HCT116 (cell line): ENCODE data around the gene SVBP. TPM values are rescaled to one million over a fixed set of nuclear protein-coding genes. Genes with fewer than 3 reads are reported as not detected.

ENCODE experiments used
- ATAC-seq: fragments of 200-7000 bp; cut with Tn5 transposase; 2 replicates; pipeline ENCODE4 v1.9.1; 2020; ENCODE audit warnings: mild to moderate bottlenecking, moderate library complexity
- BruUV-seq: library from RNA; stranded (reverse); fragments of 400-500 nt; replicated peaks from 2 replicates; lab custom pipeline; 2021; lab: Mats Ljungman, UMichigan
- CTCF ChIA-PET: fragments of 300-600 bp; sonication (Branson Sonifier 250); formaldehyde crosslinking; loops from one replicate; lab custom pipeline; 2021; ENCODE audit warnings: antibody characterized with exemption; lab: Charles Lee
- POLR2A ChIA-PET: fragments of 300-600, 350-600 bp; sonication (Branson Sonifier 250); formaldehyde crosslinking; loops from one replicate; lab custom pipeline; 2021; ENCODE audit warnings: antibody characterized with exemption; lab: Charles Lee
- RAD21 ChIA-PET, 2 experiments: fragments of 300-600 bp; sonication (Branson Sonifier 250); formaldehyde crosslinking; loops; one replicate each; lab custom pipeline; 2023; ENCODE audit warnings: low total read pairs in 2 of 2; ENCODE audit not compliant: uncharacterized antibody in 2 of 2, unreplicated experiment in 2 of 2, low non-redundant PET in 1 of 2; lab: Charles Lee
- DNase-seq: peaks from one replicate; pipeline ENCODE4 v3.0.0-alpha.2; 2010; ENCODE audit warnings: low read depth, low spot score
- H2AFZ ChIP-seq: fragments of 200-600 bp; shearing (Covaris generic), sonication (generic); 2 replicates; pipeline ENCODE4 v1.6.1; 2017; ENCODE audit warnings: low read depth, mixed run types, mixed read lengths, antibody characterized with exemption, low read length; ENCODE audit not compliant: poor library complexity, severe bottlenecking
- H3K27ac ChIP-seq: 2 replicates; pipeline ENCODE4 v1.5.1; 2012; ENCODE audit warnings: low read depth, low read length
- H3K27me3 ChIP-seq: fragments of 200-600 bp; sonication (generic); 2 replicates; pipeline ENCODE4 v1.6.1; 2016; ENCODE audit warnings: mixed run types, low read length, mixed read lengths; ENCODE audit not compliant: insufficient read depth
- H3K36me3 ChIP-seq, 2 experiments: fragments of 200-500 bp in 1 of 2; fragments of 200-600 bp in 1 of 2; sonication (Bioruptor generic) in 1 of 2; sonication (generic) in 1 of 2; 2 replicates each; pipeline versions ENCODE4 v1.5.1 to v1.6.1; 2014 to 2016; ENCODE audit warnings: low read length in 2 of 2, inconsistent platforms in 1 of 2, mixed read lengths in 1 of 2, mixed run types in 1 of 2; ENCODE audit not compliant: insufficient read depth in 2 of 2, control insufficient read depth in 1 of 2
- H3K4me1 ChIP-seq, 2 experiments: fragments of 200-600 bp in 1 of 2; sonication (generic) in 1 of 2; 2 replicates each; pipeline versions ENCODE4 v1.5.1 to v1.6.1; 2012 to 2017; ENCODE audit warnings: low read length in 2 of 2, inconsistent platforms in 1 of 2, mild to moderate bottlenecking in 1 of 2, mixed read lengths in 1 of 2, mixed run types in 1 of 2, moderate library complexity in 1 of 2; ENCODE audit not compliant: insufficient read depth in 2 of 2, control insufficient read depth in 1 of 2
- H3K4me2 ChIP-seq: fragments of 200-600 bp; sonication (generic); 2 replicates; pipeline ENCODE4 v1.6.1; 2017; ENCODE audit warnings: mixed run types, low read length, mixed read lengths
- H3K4me3 ChIP-seq, 2 experiments: fragments of 200-600 bp in 1 of 2; sonication (generic) in 1 of 2; replicated peaks in 1 of 2; 2 replicates each; pipeline ENCODE4 v1.5.1; 2011 to 2016; ENCODE audit warnings: low read length in 2 of 2, control low read depth in 1 of 2, low read depth in 1 of 2, mild to moderate bottlenecking in 1 of 2, mixed read lengths in 1 of 2, mixed run types in 1 of 2
- H3K79me2 ChIP-seq: fragments of 200-600 bp; sonication (generic); 2 replicates; pipeline ENCODE4 v1.6.1; 2017; ENCODE audit warnings: mild to moderate bottlenecking, mixed run types, low read length, moderate library complexity, mixed read lengths; ENCODE audit not compliant: insufficient read depth
- H3K9ac ChIP-seq: fragments of 200-600 bp; sonication (generic); 2 replicates; pipeline ENCODE4 v1.6.1; 2016; ENCODE audit warnings: low read length, mixed read lengths
- H3K9me2 ChIP-seq: fragments of 200-600 bp; sonication (generic), shearing (Covaris generic); 2 replicates; pipeline ENCODE4 v1.6.1; 2017; ENCODE audit warnings: mixed run types, mild to moderate bottlenecking, moderate library complexity; ENCODE audit not compliant: insufficient read depth
- H3K9me3 ChIP-seq, 2 experiments: fragments of 200-500 bp in 1 of 2; fragments of 200-600 bp in 1 of 2; sonication (Bioruptor generic) in 1 of 2; sonication (generic) in 1 of 2; 2 replicates each; pipeline ENCODE4 v1.6.1; 2014 to 2017; ENCODE audit warnings: low read length in 2 of 2, mixed read lengths in 2 of 2, inconsistent platforms in 1 of 2, low read depth in 1 of 2, mild to moderate bottlenecking in 1 of 2, mixed run types in 1 of 2, moderate library complexity in 1 of 2; ENCODE audit not compliant: control insufficient read depth in 1 of 2, insufficient read depth in 1 of 2
- H4K20me1 ChIP-seq: fragments of 200-600 bp; sonication (generic), shearing (Covaris generic); 2 replicates; pipeline ENCODE4 v1.6.1; 2017; ENCODE audit warnings: mixed run types, mild to moderate bottlenecking, moderate library complexity; ENCODE audit not compliant: insufficient read depth
- CEBPB ChIP-seq: IDR thresholded peaks from 2 replicates; pipeline ENCODE4 v1.6.1; 2012; ENCODE audit warnings: low read depth
- EGR1 ChIP-seq: IDR thresholded peaks from 2 replicates; pipeline ENCODE4 v1.6.1; 2012; ENCODE audit warnings: low read depth
- ELF1 ChIP-seq: IDR thresholded peaks from 2 replicates; pipeline ENCODE4 v1.6.1; 2012; ENCODE audit warnings: low read depth, borderline replicate concordance
- EZH2 ChIP-seq: fragments of 200-600 bp; sonication (generic); IDR thresholded peaks from 2 replicates; pipeline ENCODE4 v1.6.1; 2017; ENCODE audit warnings: antibody characterized with exemption, mixed run types
- EZH2phosphoT487 ChIP-seq: fragments of 200-600 bp; IDR thresholded peaks from 2 replicates; pipeline ENCODE4 v1.6.1; 2018; ENCODE audit warnings: antibody characterized with exemption, borderline replicate concordance
- FOSL1 ChIP-seq: IDR thresholded peaks from 2 replicates; pipeline ENCODE4 v1.6.1; 2012; ENCODE audit warnings: low read depth
- POLR2A ChIP-seq: IDR thresholded peaks from 2 replicates; pipeline ENCODE4 v1.7.0; 2011; ENCODE audit warnings: borderline replicate concordance; ENCODE audit not compliant: insufficient read depth, insufficient read length; ENCODE audit errors: extremely low read depth
- POLR2AphosphoS5 ChIP-seq: IDR thresholded peaks from 2 replicates; pipeline ENCODE4 v1.6.1; 2011; ENCODE audit warnings: mild to moderate bottlenecking, low read depth, low read length, moderate library complexity
- RAD21 ChIP-seq: IDR thresholded peaks from 2 replicates; pipeline ENCODE4 v1.6.1; 2012; ENCODE audit warnings: low read depth, mild to moderate bottlenecking
- SP1 ChIP-seq: IDR thresholded peaks from 2 replicates; pipeline ENCODE4 v1.6.1; 2012; ENCODE audit warnings: low read depth
- SRF ChIP-seq: IDR thresholded peaks from 2 replicates; pipeline ENCODE4 v1.6.1; 2012; ENCODE audit warnings: low read depth
- TCF7L2 ChIP-seq: IDR thresholded peaks from 2 replicates; pipeline ENCODE4 v1.7.0; 2011; ENCODE audit warnings: borderline replicate concordance, inconsistent platforms; ENCODE audit not compliant: insufficient read depth, insufficient read length; ENCODE audit errors: extremely low read depth
- YY1 ChIP-seq: IDR thresholded peaks from 2 replicates; pipeline ENCODE4 v1.6.1; 2011; ENCODE audit warnings: low read length, low read depth, moderate library complexity, mild to moderate bottlenecking; ENCODE audit not compliant: insufficient replicate concordance; ENCODE audit errors: extremely low read depth
- intact Hi-C: fragments of 100-400 bp; cut with micrococcal nuclease; formaldehyde crosslinking; loops from 2 replicates; pipeline ENCODE4 v1.10.0; 2022
- total RNA-seq: library from RNA; stranded (reverse); gene quantifications from one replicate; pipeline ENCODE4 v1.2.1, GENCODE V29; 2021; ENCODE audit not compliant: unreplicated experiment
- TF ChIP-seq, protein P1 (sequence below): IDR thresholded peaks from 2 replicates; pipeline ENCODE4 v1.6.1; 2012
- TF ChIP-seq, protein P2 (sequence below): IDR thresholded peaks from 2 replicates; pipeline ENCODE4 v1.6.1; 2012; ENCODE audit warnings: low read depth

SVBP gene
- total RNA-seq, 1 experiment from 2014 or later: 14.4 TPM

DNA sequence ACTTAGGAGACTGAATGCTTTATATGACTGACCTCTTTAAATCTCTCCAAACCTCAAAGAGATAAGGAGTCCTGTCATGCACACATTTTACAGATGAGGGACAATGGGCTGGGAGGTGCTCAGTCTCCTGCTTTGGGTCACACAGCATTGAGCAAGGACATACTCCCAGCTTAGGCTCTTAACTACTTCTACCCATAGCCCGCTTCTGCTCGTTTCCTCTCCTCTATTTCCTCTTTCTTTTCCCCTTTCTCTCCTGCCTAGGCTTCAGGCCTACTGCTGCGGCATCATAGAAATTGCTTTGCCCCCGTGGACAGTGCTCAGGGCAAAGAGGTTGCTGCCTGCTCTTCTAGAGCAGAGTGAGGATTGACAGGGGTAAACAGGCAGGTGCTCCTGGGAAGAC is 16.8 kb upstream of the SVBP start:
- no peaks in the 10 kb centered on the region for H3K36me3 ChIP-seq
- H3K9me2 ChIP-seq: no peaks in the 10 kb centered on the region
- no peaks in the 10 kb centered on the region for H4K20me1 ChIP-seq
- DNase-seq (no peak), ATAC-seq (no peak)
- H3K27me3 ChIP-seq: no peaks in the 10 kb centered on the region
- RAD21 ChIA-PET: no interaction called here
- no peak overlapping the region for H3K4me3 ChIP-seq
- no TSS peak for BruUV-seq
- CTCF ChIA-PET: interaction anchor here (1.2 to 1.5 kb wide), 2 partner anchors 13 to 240 kb away, joined by 5 read pairs; partner anchors contain the start of gene ZNF691
- H3K9me3 ChIP-seq: no peaks in the 10 kb centered on the region
- no peaks in the 10 kb centered on the region for H3K79me2 ChIP-seq
- TF ChIP-seq, protein P1, sequence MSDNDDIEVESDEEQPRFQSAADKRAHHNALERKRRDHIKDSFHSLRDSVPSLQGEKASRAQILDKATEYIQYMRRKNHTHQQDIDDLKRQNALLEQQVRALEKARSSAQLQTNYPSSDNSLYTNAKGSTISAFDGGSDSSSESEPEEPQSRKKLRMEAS: no peak
- H3K27ac ChIP-seq: no peak overlapping the region
- H3K4me2 ChIP-seq: no peak overlapping the region
- intact Hi-C loops: no loop called here
- POLR2A ChIA-PET: interaction anchor here (2.5 kb wide), 1 partner anchor 12 kb away, joined by 7 read pairs; the partner anchor contains the start of gene ZNF691
- H3K9ac ChIP-seq: no peak overlapping the region
- H2AFZ ChIP-seq: no peak overlapping the region
- no peaks in the 10 kb centered on the region for H3K4me1 ChIP-seq

DNA sequence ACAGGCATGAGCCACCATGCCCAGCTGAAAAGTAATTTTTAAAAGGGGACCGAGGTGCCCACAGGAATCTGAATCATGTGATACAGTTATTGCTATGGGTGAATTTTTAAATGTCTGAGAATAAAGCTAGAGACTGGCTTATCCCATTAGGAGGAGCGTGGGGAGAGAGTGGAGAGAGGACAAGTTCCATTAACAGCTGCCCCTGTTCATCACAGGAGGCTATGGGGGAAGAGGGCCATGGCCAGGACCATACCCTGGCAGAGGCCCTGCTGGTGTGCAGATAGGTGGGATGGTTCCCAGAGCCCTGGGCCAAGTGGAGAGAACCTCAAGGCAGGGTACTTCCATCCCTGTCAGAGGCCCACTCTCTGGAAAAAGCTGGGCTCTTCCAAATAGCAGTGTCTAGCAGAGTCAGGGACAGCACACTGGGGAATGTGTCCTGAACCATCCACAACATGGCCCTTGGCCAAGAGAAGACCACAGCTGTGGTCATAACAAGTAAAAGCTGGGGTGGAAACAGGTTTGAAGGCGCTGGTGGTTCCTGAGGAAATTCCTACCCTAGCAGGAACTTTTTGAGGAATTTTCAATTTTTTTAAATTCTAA is 15.5 kb upstream of the SVBP start:
- TF ChIP-seq EGR1 (no peak), ELF1 (no peak), SRF (no peak), EZH2phosphoT487 (no peak), TCF7L2 (no peak), SP1 (no peak), POLR2A (no peak), POLR2AphosphoS5 (no peak), RAD21 (no peak), EZH2 (no peak), FOSL1 (no peak), YY1 (no peak), CEBPB (no peak)
- TF ChIP-seq, protein P2, sequence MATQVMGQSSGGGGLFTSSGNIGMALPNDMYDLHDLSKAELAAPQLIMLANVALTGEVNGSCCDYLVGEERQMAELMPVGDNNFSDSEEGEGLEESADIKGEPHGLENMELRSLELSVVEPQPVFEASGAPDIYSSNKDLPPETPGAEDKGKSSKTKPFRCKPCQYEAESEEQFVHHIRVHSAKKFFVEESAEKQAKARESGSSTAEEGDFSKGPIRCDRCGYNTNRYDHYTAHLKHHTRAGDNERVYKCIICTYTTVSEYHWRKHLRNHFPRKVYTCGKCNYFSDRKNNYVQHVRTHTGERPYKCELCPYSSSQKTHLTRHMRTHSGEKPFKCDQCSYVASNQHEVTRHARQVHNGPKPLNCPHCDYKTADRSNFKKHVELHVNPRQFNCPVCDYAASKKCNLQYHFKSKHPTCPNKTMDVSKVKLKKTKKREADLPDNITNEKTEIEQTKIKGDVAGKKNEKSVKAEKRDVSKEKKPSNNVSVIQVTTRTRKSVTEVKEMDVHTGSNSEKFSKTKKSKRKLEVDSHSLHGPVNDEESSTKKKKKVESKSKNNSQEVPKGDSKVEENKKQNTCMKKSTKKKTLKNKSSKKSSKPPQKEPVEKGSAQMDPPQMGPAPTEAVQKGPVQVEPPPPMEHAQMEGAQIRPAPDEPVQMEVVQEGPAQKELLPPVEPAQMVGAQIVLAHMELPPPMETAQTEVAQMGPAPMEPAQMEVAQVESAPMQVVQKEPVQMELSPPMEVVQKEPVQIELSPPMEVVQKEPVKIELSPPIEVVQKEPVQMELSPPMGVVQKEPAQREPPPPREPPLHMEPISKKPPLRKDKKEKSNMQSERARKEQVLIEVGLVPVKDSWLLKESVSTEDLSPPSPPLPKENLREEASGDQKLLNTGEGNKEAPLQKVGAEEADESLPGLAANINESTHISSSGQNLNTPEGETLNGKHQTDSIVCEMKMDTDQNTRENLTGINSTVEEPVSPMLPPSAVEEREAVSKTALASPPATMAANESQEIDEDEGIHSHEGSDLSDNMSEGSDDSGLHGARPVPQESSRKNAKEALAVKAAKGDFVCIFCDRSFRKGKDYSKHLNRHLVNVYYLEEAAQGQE: no peak
- TF ChIP-seq, protein P1: no peak
- Histone ChIP-seq H3K9me2 (no peaks in the 10 kb centered on the region), H2AFZ (no peak overlapping the region), H3K9me3 (no peaks in the 10 kb centered on the region), H3K9ac (no peak overlapping the region), H3K27me3 (no peaks in the 10 kb centered on the region), H3K36me3 (no peaks in the 10 kb centered on the region), H4K20me1 (no peaks in the 10 kb centered on the region), H3K79me2 (no peaks in the 10 kb centered on the region), H3K4me3 (no peak overlapping the region), H3K4me1 (no peaks in the 10 kb centered on the region), H3K27ac (no peak overlapping the region), H3K4me2 (no peak overlapping the region)
- ChIA-PET POLR2A (interaction anchor here (1.1 to 2.5 kb wide), 2 partner anchors 12 to 13 kb away, joined by 3 to 7 read pairs; partner anchors contain the start of gene ZNF691), RAD21 (no interaction called here), CTCF (interaction anchor here (1.5 to 1.7 kb wide), 2 partner anchors 14 to 241 kb away, joined by 5 to 6 read pairs; partner anchors contain the start of gene ZNF691)
- no TSS peak for BruUV-seq
- intact Hi-C loops: no loop called here
- no peak for DNase-seq
- ATAC-seq: no peak
